ENCODE results near the gene ANXA1.
"Not testable (repeated sequence)": the region's sequence is repeated elsewhere in the genome, so short reads cannot be mapped to it uniquely, and the experiment has no call there.

ANXA1 gene

GRCh38 chr9:73170185-73170957 is 18.7 kb downstream of the ANXA1 start:
- no peak for DNase-seq

- no peak for DNase-seq
Measured at GRCh38 chr9:73172901-73173215, 21.2 kb downstream of the ANXA1 start.

- no peak for DNase-seq
Measured at GRCh38 chr9:73173557-73174329, 22.1 kb downstream of the ANXA1 start.

GRCh38 chr9:73174330-73174980 is 22.8 kb downstream of the ANXA1 start:
- no peak for DNase-seq

- DNase-seq, result no peak
Measured at GRCh38 chr9:73176450-73176875, 24.8 kb downstream of the ANXA1 start.

GRCh38 chr9:73178044-73178443 is 26.4 kb downstream of the ANXA1 start:
- DNase-seq, result no peak

- no peak for DNase-seq
Measured at GRCh38 chr9:73179589-73179988, 27.9 kb downstream of the ANXA1 start.

GRCh38 chr9:73180403-73180802 is 28.7 kb downstream of the ANXA1 start:
- no peak for DNase-seq

- no peak for DNase-seq
Measured at GRCh38 chr9:73182928-73183327, 31.3 kb downstream of the ANXA1 start.

GRCh38 chr9:73183428-73183827 is 31.8 kb downstream of the ANXA1 start:
- DNase-seq, result no peak

- DNase-seq, result no peak
Measured at GRCh38 chr9:73183917-73184861, 32.5 kb downstream of the ANXA1 start.

- not testable (repeated sequence) for DNase-seq
Measured at GRCh38 chr9:73191109-73191508, 39.4 kb downstream of the ANXA1 start.

GRCh38 chr9:73194284-73194683 is 42.6 kb downstream of the ANXA1 start:
- no peak for DNase-seq

GRCh38 chr9:73199448-73199847 is 47.8 kb downstream of the ANXA1 start:
- no peak for DNase-seq

GRCh38 chr9:73199886-73200285 is 48.2 kb downstream of the ANXA1 start:
- DNase-seq, result no peak

GRCh38 chr9:73200694-73201452 is 49.2 kb downstream of the ANXA1 start:
- no peak for DNase-seq

- no peak for DNase-seq
Measured at GRCh38 chr9:73202980-73203379, 51.3 kb downstream of the ANXA1 start.

GRCh38 chr9:73204936-73205335 is 53.3 kb downstream of the ANXA1 start:
- no peak for DNase-seq

- no peak for DNase-seq
Measured at GRCh38 chr9:73206851-73207250, 55.2 kb downstream of the ANXA1 start.

GRCh38 chr9:73210886-73211666 is 59.4 kb downstream of the ANXA1 start:
- DNase-seq, result no peak

- no peak for DNase-seq
Measured at GRCh38 chr9:73213300-73213699, 61.6 kb downstream of the ANXA1 start.

All from activated CD4-positive, CD25-positive, alpha-beta regulatory T cell (primary cell).